ENCODE results near the gene PXN.

The PXN gene

DNA sequence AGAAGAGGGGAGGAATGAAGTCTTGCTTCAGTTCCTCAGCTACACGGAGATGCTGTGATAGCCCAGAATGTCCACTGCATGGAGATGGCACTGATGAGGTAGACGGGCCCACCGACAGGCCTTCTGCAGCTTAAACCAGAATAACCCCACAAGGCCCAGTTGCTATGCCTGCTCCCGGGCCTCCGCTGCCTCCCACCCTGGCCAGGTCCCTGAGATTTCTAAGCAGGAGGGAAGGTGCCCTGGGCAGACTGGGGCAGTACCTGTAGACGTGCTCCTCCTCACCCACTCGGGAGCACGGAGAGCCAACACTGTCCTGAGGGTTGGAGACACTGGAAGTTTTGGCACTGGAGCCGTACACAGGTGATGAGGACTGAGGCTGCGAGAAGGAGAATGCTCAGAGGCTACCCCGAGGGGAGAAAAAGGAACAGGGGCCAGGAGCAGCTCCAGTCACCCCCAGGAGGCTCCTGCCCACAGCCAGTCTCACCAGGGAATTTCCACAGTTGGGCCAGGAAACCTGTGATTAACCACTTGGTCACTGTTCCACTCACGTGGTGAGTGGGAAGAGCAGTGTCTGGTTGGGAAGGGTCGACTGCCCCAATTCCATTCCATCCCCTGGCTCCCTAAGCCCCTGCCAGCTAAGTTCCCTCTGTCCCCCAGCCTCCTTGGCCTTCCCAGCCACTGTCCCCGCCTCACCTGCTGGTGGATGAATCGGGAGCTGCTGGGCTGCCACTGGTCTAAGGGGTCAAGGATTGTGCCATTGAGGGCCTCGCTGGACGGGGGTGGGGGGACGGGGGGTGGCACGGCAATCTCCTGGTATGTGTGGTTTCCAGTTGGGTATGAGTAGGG lies 41.8 kb downstream of the PXN start:
- no peak for ATAC-seq
- no peak for TF ChIP-seq OSR1 (CRISPR knock-in tag; IDR thresholded peaks at IDR 0.05)

DNA sequence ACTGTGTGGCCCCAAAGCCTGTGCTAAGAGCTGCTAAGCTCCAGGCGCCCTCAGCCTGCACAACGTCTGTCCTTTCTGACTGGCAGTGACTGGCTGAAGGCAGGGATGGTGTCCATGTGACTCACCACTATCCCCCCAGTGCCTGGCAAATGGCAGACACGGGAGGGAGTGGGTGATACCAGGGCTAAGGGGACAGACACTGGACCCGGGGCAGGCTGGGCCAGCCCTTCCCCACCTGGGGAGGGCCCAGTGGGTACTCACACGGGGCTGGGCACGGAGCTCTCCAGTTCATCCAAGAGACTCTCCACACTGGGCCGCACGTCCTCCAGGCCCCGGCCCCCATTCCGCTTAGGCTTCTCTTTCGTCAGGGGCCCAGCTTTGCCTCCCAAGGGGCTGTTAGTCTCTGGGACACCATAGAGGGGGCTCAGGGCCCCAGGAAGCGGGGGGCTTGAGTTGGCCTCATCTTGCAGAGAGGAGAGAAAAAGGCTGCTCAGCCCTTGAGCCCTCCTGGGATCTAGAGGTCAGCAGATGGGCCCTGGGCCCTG lies 43.2 kb downstream of the PXN start:
- ATAC-seq: no peak
- no peak for TF ChIP-seq SNAI2 (CRISPR knock-in tag; IDR thresholded peaks at IDR 0.05)

DNA sequence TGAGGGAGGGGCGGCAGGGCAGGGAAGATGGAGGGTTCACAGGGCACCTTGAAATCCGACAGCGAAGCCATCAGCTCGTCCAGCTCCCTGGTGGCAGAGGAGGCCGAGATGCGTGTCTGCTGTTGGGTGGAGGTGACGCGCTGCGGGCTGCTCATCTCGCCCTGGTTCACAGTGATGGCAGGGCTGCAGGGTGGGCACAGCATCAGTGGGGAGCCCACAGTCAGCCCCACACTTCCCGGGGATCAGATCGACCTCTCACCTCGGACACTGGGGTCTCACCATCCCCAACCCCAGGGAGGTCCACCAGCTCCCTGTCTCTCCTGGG lies 44.0 kb downstream of the PXN start:
- TF ChIP-seq ARNTL (CRISPR knock-in tag; IDR thresholded peaks at IDR 0.05; ENCODE audit: borderline replicate concordance, low read depth) (no peak), ZFP3 (CRISPR knock-in tag; IDR thresholded peaks at IDR 0.05) (no peak), TCF4 (CRISPR knock-in tag; IDR thresholded peaks at IDR 0.05; ENCODE audit: borderline replicate concordance) (no peak), GLIS3 (CRISPR knock-in tag; IDR thresholded peaks at IDR 0.05) (no peak)
- ATAC-seq: no peak

DNA sequence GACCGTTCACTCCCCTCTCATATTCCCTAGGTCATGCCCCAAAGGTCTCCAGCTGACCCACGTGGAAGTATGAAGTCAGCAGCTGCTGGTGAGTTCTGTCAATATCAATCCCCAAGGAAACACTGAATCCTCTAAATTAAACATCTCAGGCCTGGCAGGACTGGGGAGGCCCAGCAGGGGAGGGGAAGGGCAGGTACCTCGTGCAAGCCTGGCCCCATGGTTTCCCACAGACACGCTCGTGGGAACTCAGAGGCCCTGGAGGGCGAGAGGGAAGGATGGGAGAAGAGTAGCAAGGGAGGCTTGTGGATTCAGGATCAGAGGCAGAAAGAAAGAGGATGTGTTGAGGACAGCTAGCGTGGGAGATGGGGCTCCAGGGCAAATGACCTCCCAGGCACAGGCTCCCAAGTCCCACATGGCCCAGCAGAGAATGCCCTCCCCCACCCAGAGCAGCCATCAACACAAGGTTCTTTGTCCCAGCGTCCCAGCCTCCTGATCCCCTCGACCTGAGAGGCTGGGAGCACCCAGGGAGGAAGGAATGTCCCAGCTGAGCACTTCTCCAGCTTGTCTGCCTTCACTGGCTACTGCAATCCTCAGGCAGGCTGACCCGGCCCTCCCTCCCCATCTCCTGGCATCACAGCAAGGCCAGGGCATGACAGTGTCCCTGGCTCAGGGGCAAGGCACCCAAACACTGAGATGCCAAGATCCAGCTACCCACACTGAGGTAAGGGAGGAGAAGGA lies 44.5 kb downstream of the PXN start:
- TF ChIP-seq ISL1 (CRISPR knock-in tag; IDR thresholded peaks at IDR 0.05) (no peak), TCF4 (CRISPR knock-in tag; IDR thresholded peaks at IDR 0.05; ENCODE audit: borderline replicate concordance) (no peak), OSR1 (CRISPR knock-in tag; IDR thresholded peaks at IDR 0.05) (no peak), ARNTL (CRISPR knock-in tag; IDR thresholded peaks at IDR 0.05; ENCODE audit: borderline replicate concordance, low read depth) (no peak), ZFP3 (CRISPR knock-in tag; IDR thresholded peaks at IDR 0.05) (no peak)
- TF ChIP-seq, protein P1, sequence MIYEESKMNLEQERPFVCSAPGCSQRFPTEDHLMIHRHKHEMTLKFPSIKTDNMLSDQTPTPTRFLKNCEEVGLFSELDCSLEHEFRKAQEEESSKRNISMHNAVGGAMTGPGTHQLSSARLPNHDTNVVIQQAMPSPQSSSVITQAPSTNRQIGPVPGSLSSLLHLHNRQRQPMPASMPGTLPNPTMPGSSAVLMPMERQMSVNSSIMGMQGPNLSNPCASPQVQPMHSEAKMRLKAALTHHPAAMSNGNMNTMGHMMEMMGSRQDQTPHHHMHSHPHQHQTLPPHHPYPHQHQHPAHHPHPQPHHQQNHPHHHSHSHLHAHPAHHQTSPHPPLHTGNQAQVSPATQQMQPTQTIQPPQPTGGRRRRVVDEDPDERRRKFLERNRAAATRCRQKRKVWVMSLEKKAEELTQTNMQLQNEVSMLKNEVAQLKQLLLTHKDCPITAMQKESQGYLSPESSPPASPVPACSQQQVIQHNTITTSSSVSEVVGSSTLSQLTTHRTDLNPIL (CRISPR knock-in tag; IDR thresholded peaks at IDR 0.05; ENCODE audit: low read depth): no peak
- TF ChIP-seq, protein P2, sequence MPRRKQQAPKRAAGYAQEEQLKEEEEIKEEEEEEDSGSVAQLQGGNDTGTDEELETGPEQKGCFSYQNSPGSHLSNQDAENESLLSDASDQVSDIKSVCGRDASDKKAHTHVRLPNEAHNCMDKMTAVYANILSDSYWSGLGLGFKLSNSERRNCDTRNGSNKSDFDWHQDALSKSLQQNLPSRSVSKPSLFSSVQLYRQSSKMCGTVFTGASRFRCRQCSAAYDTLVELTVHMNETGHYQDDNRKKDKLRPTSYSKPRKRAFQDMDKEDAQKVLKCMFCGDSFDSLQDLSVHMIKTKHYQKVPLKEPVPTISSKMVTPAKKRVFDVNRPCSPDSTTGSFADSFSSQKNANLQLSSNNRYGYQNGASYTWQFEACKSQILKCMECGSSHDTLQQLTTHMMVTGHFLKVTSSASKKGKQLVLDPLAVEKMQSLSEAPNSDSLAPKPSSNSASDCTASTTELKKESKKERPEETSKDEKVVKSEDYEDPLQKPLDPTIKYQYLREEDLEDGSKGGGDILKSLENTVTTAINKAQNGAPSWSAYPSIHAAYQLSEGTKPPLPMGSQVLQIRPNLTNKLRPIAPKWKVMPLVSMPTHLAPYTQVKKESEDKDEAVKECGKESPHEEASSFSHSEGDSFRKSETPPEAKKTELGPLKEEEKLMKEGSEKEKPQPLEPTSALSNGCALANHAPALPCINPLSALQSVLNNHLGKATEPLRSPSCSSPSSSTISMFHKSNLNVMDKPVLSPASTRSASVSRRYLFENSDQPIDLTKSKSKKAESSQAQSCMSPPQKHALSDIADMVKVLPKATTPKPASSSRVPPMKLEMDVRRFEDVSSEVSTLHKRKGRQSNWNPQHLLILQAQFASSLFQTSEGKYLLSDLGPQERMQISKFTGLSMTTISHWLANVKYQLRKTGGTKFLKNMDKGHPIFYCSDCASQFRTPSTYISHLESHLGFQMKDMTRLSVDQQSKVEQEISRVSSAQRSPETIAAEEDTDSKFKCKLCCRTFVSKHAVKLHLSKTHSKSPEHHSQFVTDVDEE (CRISPR knock-in tag; IDR thresholded peaks at IDR 0.05): no peak
- no peak for ATAC-seq

DNA sequence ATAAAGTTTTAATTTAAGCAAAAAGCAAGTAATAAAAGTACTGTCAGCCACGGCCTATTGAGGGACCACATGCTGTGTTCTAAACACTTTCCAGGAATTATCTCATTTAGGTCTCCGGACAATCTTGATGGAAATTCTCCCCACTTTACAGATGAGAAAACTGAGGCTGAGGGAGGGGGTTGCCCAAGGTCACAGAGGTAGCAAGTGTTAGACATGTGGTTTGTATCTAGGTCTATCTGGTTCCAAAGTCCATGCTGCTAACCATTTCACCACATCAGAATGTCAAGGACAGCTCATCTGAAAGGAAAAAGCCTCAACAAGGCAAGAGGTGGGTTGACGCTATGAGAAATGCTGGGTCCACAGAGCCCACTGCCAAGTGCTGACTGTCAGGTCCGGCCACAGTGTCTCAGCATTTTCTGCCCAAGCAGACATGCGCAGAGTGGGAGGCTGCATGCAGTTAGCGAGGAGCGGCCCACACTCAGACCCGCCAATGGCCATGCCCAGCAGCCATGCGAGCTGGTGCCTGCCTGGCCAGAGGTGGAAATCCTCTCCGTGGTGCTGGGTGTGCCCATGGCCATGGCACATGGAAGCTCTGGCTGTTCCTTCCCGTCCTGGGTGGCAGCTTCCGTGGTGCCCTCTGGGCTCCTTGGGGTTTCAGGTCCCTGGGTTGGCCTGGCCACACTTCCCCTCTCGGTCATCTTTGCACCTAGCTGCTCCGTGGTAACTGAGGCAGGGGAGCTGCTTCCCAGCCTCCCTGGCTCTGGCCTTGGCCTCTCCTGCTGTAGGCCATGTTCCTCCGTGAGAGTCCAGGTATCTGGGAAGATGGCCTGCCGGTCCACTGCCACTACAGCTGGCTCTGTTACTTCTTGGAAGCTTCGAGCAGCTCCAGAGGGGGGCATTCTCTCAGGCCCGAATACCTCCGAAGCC lies 46.6 kb downstream of the PXN start:
- ATAC-seq: no peak
- TF ChIP-seq ZFP30 (CRISPR knock-in tag; IDR thresholded peaks at IDR 0.05) (no peak), TCF4 (CRISPR knock-in tag; IDR thresholded peaks at IDR 0.05; ENCODE audit: borderline replicate concordance) (no peak), ZNF565 (CRISPR knock-in tag; conservative IDR thresholded peaks at IDR 0.05; ENCODE audit: low read depth) (no peak), PPARA (CRISPR knock-in tag; IDR thresholded peaks at IDR 0.05; ENCODE audit: borderline replicate concordance) (no peak), ZNF70 (CRISPR knock-in tag; IDR thresholded peaks at IDR 0.05) (no peak), ZNF8 (CRISPR knock-in tag; IDR thresholded peaks at IDR 0.05) (no peak), SNAI2 (CRISPR knock-in tag; IDR thresholded peaks at IDR 0.05) (no peak), ISL1 (CRISPR knock-in tag; IDR thresholded peaks at IDR 0.05) (no peak), OSR1 (CRISPR knock-in tag; IDR thresholded peaks at IDR 0.05) (no peak), TOX (CRISPR knock-in tag; IDR thresholded peaks at IDR 0.05; ENCODE audit: borderline replicate concordance) (no peak), ZFP3 (CRISPR knock-in tag; IDR thresholded peaks at IDR 0.05) (no peak), RARB (CRISPR knock-in tag; IDR thresholded peaks at IDR 0.05) (no peak), ARNTL (CRISPR knock-in tag; IDR thresholded peaks at IDR 0.05; ENCODE audit: borderline replicate concordance, low read depth) (no peak)
- TF ChIP-seq, protein P3, sequence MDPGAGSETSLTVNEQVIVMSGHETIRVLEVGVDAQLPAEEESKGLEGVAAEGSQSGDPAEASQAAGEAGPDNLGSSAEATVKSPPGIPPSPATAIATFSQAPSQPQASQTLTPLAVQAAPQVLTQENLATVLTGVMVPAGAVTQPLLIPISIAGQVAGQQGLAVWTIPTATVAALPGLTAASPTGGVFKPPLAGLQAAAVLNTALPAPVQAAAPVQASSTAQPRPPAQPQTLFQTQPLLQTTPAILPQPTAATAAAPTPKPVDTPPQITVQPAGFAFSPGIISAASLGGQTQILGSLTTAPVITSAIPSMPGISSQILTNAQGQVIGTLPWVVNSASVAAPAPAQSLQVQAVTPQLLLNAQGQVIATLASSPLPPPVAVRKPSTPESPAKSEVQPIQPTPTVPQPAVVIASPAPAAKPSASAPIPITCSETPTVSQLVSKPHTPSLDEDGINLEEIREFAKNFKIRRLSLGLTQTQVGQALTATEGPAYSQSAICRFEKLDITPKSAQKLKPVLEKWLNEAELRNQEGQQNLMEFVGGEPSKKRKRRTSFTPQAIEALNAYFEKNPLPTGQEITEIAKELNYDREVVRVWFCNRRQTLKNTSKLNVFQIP (CRISPR knock-in tag; IDR thresholded peaks at IDR 0.05; ENCODE audit: borderline replicate concordance, low read depth): no peak
- TF ChIP-seq, protein P4, sequence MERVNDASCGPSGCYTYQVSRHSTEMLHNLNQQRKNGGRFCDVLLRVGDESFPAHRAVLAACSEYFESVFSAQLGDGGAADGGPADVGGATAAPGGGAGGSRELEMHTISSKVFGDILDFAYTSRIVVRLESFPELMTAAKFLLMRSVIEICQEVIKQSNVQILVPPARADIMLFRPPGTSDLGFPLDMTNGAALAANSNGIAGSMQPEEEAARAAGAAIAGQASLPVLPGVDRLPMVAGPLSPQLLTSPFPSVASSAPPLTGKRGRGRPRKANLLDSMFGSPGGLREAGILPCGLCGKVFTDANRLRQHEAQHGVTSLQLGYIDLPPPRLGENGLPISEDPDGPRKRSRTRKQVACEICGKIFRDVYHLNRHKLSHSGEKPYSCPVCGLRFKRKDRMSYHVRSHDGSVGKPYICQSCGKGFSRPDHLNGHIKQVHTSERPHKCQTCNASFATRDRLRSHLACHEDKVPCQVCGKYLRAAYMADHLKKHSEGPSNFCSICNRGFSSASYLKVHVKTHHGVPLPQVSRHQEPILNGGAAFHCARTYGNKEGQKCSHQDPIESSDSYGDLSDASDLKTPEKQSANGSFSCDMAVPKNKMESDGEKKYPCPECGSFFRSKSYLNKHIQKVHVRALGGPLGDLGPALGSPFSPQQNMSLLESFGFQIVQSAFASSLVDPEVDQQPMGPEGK (CRISPR knock-in tag; IDR thresholded peaks at IDR 0.05; ENCODE audit: borderline replicate concordance): no peak
- TF ChIP-seq, protein P5, sequence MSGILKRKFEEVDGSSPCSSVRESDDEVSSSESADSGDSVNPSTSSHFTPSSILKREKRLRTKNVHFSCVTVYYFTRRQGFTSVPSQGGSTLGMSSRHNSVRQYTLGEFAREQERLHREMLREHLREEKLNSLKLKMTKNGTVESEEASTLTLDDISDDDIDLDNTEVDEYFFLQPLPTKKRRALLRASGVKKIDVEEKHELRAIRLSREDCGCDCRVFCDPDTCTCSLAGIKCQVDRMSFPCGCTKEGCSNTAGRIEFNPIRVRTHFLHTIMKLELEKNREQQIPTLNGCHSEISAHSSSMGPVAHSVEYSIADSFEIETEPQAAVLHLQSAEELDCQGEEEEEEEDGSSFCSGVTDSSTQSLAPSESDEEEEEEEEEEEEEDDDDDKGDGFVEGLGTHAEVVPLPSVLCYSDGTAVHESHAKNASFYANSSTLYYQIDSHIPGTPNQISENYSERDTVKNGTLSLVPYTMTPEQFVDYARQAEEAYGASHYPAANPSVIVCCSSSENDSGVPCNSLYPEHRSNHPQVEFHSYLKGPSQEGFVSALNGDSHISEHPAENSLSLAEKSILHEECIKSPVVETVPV (CRISPR knock-in tag; IDR thresholded peaks at IDR 0.05): no peak
- TF ChIP-seq, protein P1 (CRISPR knock-in tag; IDR thresholded peaks at IDR 0.05; ENCODE audit: low read depth): no peak

All from SK-N-SH treated with all-trans-retinoic acid at 6 μM for 48 hours (cell line).